SHP77 treated with DMSO at 0.1 percent for 48 hours (cell line): Measurements from ENCODE around the gene FOXP1.
"Not testable (repeated sequence)": the region's sequence is repeated elsewhere in the genome, so short reads cannot be mapped to it uniquely, and the experiment has no call there.

Source experiments
- DNase-seq: peaks from one replicate; lab custom pipeline; 2025; lab: John Stamatoyannopoulos, UW

Gene FOXP1

DNA sequence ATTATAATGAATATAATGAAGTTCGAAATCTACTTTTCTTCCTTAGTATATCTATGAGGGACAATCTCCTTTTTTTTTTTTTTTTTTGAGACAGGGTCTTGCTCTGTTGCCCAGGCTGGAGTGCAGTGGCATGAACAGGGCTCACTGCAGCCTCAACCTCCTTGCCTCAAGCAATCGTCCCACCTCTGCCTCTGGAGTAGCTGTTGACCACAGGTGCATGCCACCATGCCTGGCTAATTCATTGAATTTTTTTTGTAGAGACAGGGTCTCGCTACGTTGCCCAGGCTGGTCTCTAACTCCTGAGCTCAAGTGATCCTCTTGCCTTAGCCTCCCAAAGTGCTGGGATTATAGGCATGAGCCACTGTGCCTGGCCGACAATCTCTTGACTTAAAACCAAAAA, 607.5 kb downstream of the FOXP1 start:
- DNase-seq = not testable (repeated sequence)

GRCh38 chr3:70974747-70975146, 608.8 kb downstream of the FOXP1 start:
- no peak for DNase-seq

DNA sequence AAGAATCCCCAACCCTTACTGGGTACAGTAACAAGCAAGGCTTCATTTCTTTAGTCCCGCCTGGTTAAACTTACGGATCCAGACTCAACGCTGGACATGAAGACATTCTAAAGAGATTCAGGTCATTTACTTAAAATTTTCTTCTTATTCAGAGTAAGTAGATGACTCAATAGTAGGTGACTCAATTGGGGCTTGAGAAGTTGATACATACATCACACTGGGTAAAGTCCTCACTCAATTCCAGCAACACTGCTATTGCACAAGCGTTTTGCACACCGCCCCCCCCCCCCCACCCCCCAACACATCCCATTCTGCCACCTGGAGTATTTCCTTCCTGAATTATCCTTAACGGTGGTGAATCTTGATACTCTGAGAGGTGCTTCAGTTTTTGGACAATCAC, 610.0 kb downstream of the FOXP1 start:
- no peak for DNase-seq

GRCh38 chr3:70972855-70973254, 610.7 kb downstream of the FOXP1 start:
- DNase-seq = no peak

DNA sequence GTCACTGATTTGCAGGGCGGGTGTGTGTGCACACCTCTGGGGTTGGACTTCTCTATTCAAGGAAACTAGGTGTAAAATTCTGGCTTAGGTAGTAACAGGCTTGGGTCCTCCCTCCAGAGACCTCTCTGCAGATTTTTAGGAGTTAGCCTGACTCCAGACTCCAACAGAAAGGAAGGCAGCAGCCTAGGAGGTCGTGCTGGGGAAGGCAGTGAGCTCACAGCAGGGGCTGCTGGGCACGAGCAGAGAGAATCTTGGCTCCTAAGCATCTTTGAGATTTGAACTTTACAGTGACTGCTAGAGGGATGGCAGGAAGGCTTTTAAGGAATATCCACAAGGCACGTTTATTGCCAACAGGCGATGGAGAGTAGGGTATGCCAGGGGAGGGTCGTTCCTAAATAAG, 612.6 kb downstream of the FOXP1 start:
- DNase-seq = no peak

- no peak for DNase-seq
Measured at GRCh38 chr3:70970171-70970570, 613.4 kb downstream of the FOXP1 start.

DNA sequence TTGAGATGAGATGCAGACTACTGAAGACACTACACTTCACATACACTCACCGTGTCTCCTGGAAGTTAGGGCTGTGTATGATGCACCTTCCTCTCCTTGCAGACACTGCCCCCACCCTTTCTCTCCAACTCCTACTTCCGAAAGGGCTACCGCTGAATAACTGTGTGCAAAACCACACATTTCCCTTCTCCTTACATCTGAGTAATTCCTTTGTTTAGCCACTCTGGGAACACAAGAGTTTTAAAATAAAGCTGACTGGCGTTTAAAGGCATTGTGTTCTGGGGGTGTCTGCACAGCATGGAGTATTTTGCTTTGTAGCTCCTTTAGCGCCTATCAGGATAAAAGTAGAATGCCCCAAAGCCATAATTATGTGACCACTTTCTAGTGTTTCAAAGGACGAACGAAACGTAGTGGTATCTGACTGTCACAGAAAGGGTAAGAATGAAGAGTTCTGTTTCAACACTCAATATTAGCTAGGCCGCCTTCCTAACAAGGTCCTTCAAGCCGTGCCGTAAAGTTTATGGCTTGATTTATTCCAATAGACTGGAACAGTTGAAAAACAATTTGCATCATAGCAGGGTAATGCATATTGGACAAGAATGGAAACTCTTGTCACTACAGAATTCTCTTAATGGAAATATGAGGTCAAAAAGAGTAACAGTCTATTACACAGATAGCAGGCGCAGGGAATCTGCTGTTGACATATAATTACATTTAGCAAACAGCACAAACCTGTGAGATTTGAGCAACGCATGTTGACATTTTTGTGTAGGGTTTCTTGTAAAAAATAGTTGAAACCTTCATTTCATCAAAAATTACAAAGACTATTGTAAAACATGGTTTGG, 619.9 kb downstream of the FOXP1 start:
- no peak for DNase-seq

DNA sequence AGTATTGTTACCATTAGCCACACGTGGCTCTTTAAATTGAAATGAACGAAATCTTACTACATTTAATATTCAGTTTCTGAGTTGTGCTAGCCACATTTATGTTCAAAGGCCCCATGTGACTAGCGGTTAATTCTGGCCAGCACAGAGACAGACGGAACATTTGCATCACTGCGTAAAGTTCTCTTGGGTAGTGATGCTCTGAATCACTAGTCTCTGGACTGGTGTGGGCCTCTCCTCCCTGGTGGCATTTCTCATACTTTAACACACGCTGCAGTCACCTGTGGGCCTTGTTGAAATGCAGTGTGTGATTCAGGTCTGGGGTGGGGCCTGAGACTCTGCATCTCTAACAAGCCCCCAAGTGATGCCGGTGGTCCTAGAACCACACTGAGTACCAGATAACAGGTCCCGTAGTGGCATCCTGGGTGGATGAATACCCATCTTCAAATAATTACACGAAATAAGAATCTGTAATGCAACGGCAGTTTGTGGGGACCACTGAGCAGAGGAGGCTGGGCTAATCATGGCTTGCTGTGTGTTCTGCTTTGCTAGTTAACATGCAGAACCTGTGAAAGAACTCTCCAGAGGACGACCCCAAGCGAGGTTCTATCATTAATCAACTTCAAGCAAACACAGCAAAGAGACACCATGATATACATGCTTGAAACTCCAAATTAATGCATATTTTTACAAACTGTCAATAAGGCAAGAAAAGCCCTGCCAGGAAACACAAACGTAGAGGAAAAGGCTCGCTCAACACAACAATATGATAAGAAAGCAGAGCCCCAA, 623.8 kb downstream of the FOXP1 start:
- DNase-seq = no peak

GRCh38 chr3:70952033-70952747, 631.3 kb downstream of the FOXP1 start:
- no peak for DNase-seq

- DNase-seq = no peak
Measured at GRCh38 chr3:70951316-70951715, 632.2 kb downstream of the FOXP1 start.

DNA sequence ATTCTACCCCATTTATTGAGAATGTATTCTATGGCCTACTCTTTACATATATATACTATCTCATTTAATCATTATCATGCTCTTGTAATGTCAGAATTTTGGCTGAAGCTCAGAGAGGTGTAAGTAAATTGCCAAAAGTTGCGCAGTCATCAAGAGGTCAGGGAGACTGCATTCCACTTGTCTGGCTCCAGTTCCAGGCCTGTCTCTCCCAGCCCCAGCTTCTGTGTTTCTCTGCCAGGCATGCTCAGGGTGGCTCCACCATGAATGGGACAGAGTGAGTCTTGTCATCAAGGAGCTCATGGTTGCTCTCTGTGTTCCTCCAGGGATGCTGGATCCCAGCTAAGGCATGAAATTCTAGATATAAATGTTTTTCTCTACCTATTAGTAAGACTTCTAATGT, 635.9 kb downstream of the FOXP1 start:
- no peak for DNase-seq

- no peak for DNase-seq
Measured at GRCh38 chr3:70943886-70944285, 639.6 kb downstream of the FOXP1 start.

- DNase-seq = no peak
Measured at GRCh38 chr3:70933105-70933810, 650.3 kb downstream of the FOXP1 start.

- no peak for DNase-seq
Measured at GRCh38 chr3:70930066-70930465, 653.5 kb downstream of the FOXP1 start.

DNA sequence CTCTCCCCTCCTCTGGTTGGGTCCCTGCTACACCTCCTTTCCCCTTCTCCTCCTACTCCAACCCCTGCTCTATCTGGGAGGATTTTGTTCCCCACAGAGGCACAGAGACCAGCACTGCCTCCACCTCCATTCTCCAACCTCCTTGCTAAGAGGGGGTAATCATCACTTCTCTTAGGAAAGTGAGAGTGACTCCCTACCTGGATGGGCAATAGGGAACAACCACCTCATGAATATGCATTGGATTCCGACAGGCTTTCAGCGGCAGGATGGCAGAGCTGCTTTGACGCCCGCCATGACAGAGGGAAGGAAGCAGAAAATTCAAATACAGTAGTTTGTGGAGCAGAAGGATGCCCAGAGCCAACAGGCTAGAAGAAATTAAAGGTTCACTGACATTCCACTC, 656.3 kb downstream of the FOXP1 start:
- no peak for DNase-seq

DNA sequence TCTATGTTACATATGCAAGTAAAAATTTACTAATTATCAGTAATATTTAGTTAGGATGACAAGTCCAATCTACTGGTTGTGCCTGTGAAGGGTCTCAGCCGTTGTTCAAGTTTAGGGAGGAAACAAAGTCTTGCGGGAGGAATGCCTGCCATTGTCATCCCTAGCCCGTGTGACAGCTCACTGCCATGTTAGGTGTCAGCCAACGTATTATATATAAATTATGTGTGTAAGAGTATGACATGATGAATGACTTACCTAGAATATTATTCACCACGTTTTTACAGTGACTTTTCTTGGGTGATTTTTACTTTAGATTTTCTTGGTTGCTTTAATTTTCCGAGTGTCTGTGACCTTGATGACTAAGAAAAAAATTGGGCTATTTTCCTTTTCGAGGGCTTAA, 656.7 kb downstream of the FOXP1 start:
- DNase-seq = no peak

DNA sequence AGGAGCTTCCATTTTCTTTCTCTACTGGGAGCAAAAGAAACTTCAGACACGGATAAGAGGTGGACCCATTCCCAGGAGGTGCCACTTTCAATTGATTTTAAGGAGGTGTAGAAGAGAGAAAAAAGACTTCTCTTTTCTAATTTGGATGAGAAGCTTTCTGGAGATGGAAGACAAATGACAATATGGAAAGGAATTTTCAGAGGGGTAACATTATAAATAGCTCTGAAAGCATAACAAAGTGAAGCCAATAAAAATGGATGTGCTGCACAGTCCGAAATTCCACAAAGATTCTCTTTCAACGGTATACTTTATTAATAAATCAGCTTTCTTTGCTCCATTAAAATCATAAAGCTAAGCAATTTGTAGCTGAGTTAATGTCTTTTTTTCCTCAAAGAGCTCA, 663.9 kb downstream of the FOXP1 start:
- DNase-seq = no peak

DNA sequence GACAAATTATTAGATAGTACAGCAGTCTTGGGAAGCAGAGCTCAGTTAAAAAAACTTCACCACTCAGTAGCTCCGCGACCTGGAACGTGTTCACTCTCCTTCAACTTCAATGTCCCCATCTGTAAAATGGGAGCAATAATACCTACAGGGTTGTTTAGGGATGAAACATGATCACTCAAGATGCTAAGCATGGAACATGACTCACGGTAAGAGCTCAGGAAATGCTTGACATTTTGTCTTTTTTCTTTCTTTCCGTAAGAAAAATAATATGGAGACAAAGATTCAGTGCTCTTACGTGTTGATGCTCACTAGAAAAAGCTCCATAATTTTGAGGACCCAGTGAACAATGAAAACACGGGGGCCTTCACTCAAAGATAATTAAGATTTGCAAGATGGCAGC, 664.4 kb downstream of the FOXP1 start:
- no peak for DNase-seq

DNA sequence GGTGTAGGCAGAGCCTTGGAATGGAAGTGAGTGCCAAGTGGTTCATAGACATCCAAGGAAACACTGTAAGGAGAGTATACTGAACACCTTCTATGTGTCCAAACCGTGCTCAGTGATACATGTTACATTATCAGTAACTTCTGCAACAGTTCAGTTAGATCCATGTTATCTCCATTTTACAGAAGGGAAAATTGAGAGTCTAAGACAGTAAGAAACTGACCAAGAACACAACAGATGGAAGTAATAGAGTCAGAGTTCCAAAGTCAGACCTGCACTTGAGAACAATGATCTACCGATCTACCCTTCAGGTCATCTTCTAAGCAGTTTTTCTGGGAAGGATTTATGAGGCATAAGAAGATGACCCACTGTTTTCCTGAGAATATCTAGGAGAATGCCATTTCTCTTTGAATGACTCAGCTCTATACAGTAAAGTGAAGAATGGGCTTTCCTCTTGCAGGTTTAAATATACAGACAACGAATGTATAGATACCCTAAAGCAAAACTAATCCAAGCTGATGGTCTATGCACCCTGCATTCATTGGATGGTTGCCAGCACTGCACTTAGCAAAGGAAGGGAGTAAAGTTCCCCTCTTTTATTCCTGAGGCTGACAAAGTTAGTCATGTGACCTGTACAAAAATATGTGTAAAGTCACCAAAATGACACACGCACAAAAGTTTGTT, 667.0 kb downstream of the FOXP1 start:
- no peak for DNase-seq

DNA sequence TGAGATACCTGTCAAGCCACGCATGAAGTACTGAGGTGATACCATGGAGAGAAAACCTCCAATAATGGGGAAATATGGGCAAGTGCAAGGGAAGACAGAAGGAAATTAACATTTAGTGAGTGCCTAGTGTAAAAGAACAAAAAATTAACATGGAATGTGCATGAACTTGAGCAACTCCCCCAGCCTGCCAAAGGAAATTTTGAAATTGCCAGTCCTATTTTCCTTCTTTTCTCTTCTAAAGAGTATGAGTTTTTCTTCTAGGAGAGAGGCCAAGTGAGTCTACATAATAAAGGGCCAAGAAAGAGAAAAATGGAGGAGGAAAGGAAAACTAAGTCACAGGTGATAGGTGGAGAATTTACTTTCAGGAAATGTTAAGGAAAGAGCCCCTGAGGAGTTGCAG, 668.7 kb downstream of the FOXP1 start:
- DNase-seq = no peak

GRCh38 chr3:70911719-70912118, 671.8 kb downstream of the FOXP1 start:
- DNase-seq = no peak

- DNase-seq = no peak
Measured at GRCh38 chr3:70905491-70905890, 678.0 kb downstream of the FOXP1 start.
